A549 (cell line): ENCODE measurements around the gene GTPBP3. TPM values are rescaled to one million over a fixed set of nuclear protein-coding genes. Genes with fewer than 3 reads are reported as not detected.

ENCODE experiments used
- ATAC-seq, 2 experiments: fragments of 200-7000 bp in 1 of 2; fragments of >200 bp in 1 of 2; cut with Nextera tagmentation in 1 of 2; cut with Tn5 transposase in 1 of 2; 3 replicates each; pipeline versions ENCODE4 v1.8.0 to v1.9.1; 2018 to 2020; ENCODE audit warnings: mild to moderate bottlenecking in 1 of 2, moderate library complexity in 1 of 2
- CTCF ChIA-PET: fragments of 300-600 bp; sonication (Branson Sonifier 250); formaldehyde crosslinking; extraction: SDS; loops from one replicate; lab custom pipeline; 2021; ENCODE audit warnings: antibody characterized with exemption, inconsistent platforms; lab: Yijun Ruan, JAX
- POLR2A ChIA-PET: fragments of 350-600 bp; formaldehyde crosslinking; extraction: SDS; loops from one replicate; lab custom pipeline; 2021; ENCODE audit warnings: antibody characterized with exemption, inconsistent platforms; lab: Yijun Ruan, JAX
- DNase-seq, 2 experiments: peaks; one replicate each; pipeline versions ENCODE4 v3.0.0 to v3.0.0-alpha.2; 2011 to 2016; ENCODE audit warnings: low read depth in 1 of 2, low spot score in 1 of 2
- FAIRE-seq: peaks from 2 replicates; lab custom pipeline; 2011; peaks lifted over from hg19 to GRCh38; lab: Jason Lieb, UNC
- H3K27ac ChIP-seq, 2 experiments: fragments of >200 bp; sonication (Bioruptor Twin); formaldehyde crosslinking; 3 replicates each; pipeline ENCODE4 v1.5.1; 2016 to 2017
- H3K4me1 ChIP-seq: fragments of >200 bp; sonication (Bioruptor Twin); formaldehyde crosslinking; 3 replicates; pipeline ENCODE4 v1.6.1; 2016
- H3K4me2 ChIP-seq: fragments of >200 bp; sonication (Bioruptor Twin); formaldehyde crosslinking; 3 replicates; pipeline ENCODE4 v1.6.1; 2016
- H3K4me3 ChIP-seq: fragments of >200 bp; sonication (Bioruptor Twin); formaldehyde crosslinking; 3 replicates; pipeline ENCODE4 v1.5.1; 2016
- H3K9me3 ChIP-seq: fragments of >200 bp; sonication (Bioruptor Twin); formaldehyde crosslinking; 3 replicates; pipeline ENCODE4 v1.6.1; 2016
- CHD4 ChIP-seq: fragments of 200-600 bp; sonication (generic); IDR thresholded peaks from 2 replicates; pipeline ENCODE4 v1.6.1; 2016; ENCODE audit warnings: antibody characterized with exemption, mild to moderate bottlenecking, borderline replicate concordance
- EHMT2 ChIP-seq: fragments of 200-600 bp; sonication (generic); IDR thresholded peaks from 2 replicates; pipeline ENCODE4 v1.6.1; 2016; ENCODE audit warnings: antibody characterized with exemption, low read depth, mild to moderate bottlenecking, moderate library complexity
- JUN ChIP-seq, 2 experiments: fragments of >200 bp; sonication (Bioruptor Twin); formaldehyde crosslinking; IDR thresholded peaks; 2 replicates in 1 of 2; 3 replicates in 1 of 2; pipeline ENCODE4 v1.6.1; 2016 to 2017
- JUNB ChIP-seq: fragments of >200 bp; sonication (Bioruptor Twin); formaldehyde crosslinking; IDR thresholded peaks from 2 replicates; pipeline ENCODE4 v1.6.1; 2016
- MAZ ChIP-seq: fragments of 150-350 bp; IDR thresholded peaks from 2 replicates; pipeline ENCODE4 v1.6.1; 2014; ENCODE audit warnings: antibody characterized with exemption, low read depth, low read length, borderline replicate concordance
- NPAS2 ChIP-seq: fragments of 250-450 bp; sonication (Bioruptor Pico); IDR thresholded peaks from 2 replicates; pipeline ENCODE4 v1.8.0; 2022; ENCODE audit warnings: mild to moderate bottlenecking, moderate library complexity, borderline replicate concordance
- POLR2A ChIP-seq: IDR thresholded peaks from 2 replicates; pipeline ENCODE4 v1.6.1; 2012; ENCODE audit warnings: mild to moderate bottlenecking, low read length
- POLR2AphosphoS2 ChIP-seq: conservative IDR thresholded peaks from 2 replicates; pipeline ENCODE4 v1.6.1; 2012; ENCODE audit warnings: low read length, improper control_type of control experiment, inconsistent platforms
- RAD21 ChIP-seq, 2 experiments: fragments of >200 bp in 1 of 2; sonication (Bioruptor Twin) in 1 of 2; formaldehyde crosslinking in 1 of 2; IDR thresholded peaks in 1 of 2; conservative IDR thresholded peaks in 1 of 2; 2 replicates in 1 of 2; 3 replicates in 1 of 2; pipeline ENCODE4 v1.6.1; 2012 to 2018; ENCODE audit warnings: inconsistent platforms in 1 of 2
- RNF2 ChIP-seq: fragments of 200-600 bp; sonication (generic); IDR thresholded peaks from 2 replicates; pipeline ENCODE4 v1.6.1; 2016; ENCODE audit warnings: low read depth, mild to moderate bottlenecking, antibody characterized with exemption, moderate library complexity, borderline replicate concordance
- SMC3 ChIP-seq: fragments of >200 bp; sonication (Bioruptor Twin); formaldehyde crosslinking; IDR thresholded peaks from 3 replicates; pipeline ENCODE4 v1.6.1; 2018; ENCODE audit warnings: inconsistent platforms
- WGBS: methylation state at CpG from one replicate; pipeline ENCODE4 v1.1.6; 2017; ENCODE audit errors: missing lambda C conversion rate; 5-methylcytosine and 5-hydroxymethylcytosine counted together
- polyA plus RNA-seq, 4 experiments: library from polyadenylated mRNA; depleted of rRNA in 3 of 4; stranded (reverse); fragments of >200 nt; fragmentation: RNase III in 1 of 4; extraction: RNeasy Plus Mini Kit Qiagen cat#74134 plus additional on column Dnase treatment in 1 of 4; gene quantifications; 2 replicates in 3 of 4; 3 replicates in 1 of 4; pipeline ENCODE4 v1.2.3, GENCODE V29; 2011 to 2017
- TF ChIP-seq, protein P1 (sequence below): fragments of 150-350 bp; IDR thresholded peaks from 2 replicates; pipeline ENCODE4 v1.6.1; 2014; ENCODE audit warnings: low read depth, mild to moderate bottlenecking, low read length
- TF ChIP-seq, protein P2 (sequence below): fragments of >200 bp; sonication (Bioruptor Twin); formaldehyde crosslinking; IDR thresholded peaks from 3 replicates; pipeline ENCODE4 v1.5.1; 2016
- TF ChIP-seq, protein P3 (sequence below): IDR thresholded peaks from 2 replicates; pipeline ENCODE4 v1.6.1; 2012
- TF ChIP-seq, protein P4 (sequence below): fragments of 250-450 bp; sonication (Bioruptor Pico); IDR thresholded peaks from 2 replicates; pipeline ENCODE4 v1.5.0; 2021; ENCODE audit warnings: mild to moderate bottlenecking, moderate library complexity, borderline replicate concordance

GTPBP3 gene
- polyA plus RNA-seq, 2 of the 4 experiments (the other 2 are of a cell fraction): 10.6 to 19.3 TPM

DNA sequence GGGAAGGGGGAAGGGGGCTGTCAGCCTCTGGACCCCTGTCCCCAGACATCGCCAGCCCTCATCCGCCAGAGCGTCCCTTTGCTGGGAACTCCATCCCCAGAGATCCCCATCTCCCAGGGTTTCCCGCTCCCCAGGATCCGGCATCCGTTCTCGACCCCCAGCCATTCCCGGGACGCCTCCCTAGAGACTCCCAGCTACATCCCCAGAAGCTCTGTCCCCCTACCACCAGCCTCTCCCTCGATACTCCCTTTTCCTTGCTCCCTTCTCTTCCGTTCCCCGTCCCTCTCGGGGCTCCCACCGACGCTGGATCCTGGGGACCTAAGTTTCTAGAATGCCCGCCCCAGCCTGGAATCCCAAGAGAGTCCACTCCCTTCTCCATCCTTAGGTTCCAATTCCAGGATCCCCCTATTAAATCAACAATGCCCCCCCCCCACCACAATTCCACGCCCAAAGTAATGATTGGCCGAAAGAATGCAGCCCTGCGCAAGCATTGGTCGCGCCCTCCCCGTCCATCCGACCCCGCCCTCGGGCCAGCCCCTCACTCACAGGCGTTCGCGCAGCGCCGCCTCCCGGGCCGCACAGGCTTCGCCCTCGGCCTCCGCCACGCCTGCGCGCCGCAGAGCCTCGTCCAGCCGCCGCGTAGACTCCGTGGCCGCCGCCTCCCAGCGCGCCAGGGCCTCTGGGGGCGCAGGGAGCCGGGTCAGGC lies 53.5 kb downstream of the GTPBP3 start:
- peak overlapping the region; percentile 62 to 78 for H3K27ac ChIP-seq
- peak; percentile 95 to 99 for ATAC-seq
- H3K9me3 ChIP-seq: peaks cover 10% of the 10 kb centered on the region; the same call in 2 of the 3 replicates
- no peak for FAIRE-seq
- peak overlapping the region; percentile 48 for H3K4me3 ChIP-seq
- CTCF ChIA-PET: interaction anchor here (0.7 to 8.8 kb wide), 7 partner anchors 8 to 130 kb away, joined by 3 to 111 read pairs (median 4); partner anchors contain the start of gene MRPL34
- POLR2A ChIA-PET: interaction anchor here (0.9 kb wide), 1 partner anchor 51 kb away, joined by 4 read pairs; no protein-coding TSS in a partner anchor
- peak overlapping the region; percentile 97 for H3K4me2 ChIP-seq
- DNase-seq: peak; percentile 81 to 91
- peaks cover 4% of the 10 kb centered on the region; the same call in 1 of the 3 replicates for H3K4me1 ChIP-seq
- WGBS: 4% methylated on average over 14 of the region's 50 CpGs
- peak; percentile 41; the same call in 1 of the 2 replicates for TF ChIP-seq MAZ
- TF ChIP-seq CHD4: no peak
- TF ChIP-seq, protein P1, sequence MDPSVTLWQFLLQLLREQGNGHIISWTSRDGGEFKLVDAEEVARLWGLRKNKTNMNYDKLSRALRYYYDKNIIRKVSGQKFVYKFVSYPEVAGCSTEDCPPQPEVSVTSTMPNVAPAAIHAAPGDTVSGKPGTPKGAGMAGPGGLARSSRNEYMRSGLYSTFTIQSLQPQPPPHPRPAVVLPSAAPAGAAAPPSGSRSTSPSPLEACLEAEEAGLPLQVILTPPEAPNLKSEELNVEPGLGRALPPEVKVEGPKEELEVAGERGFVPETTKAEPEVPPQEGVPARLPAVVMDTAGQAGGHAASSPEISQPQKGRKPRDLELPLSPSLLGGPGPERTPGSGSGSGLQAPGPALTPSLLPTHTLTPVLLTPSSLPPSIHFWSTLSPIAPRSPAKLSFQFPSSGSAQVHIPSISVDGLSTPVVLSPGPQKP: no peak
- TF ChIP-seq RAD21 (conservative IDR thresholded peaks at IDR 0.05 in 1 of 2, IDR thresholded peaks at IDR 0.05 in 1 of 2): peak; percentile 37 to 63; a peak in 4 of 5 replicates
- peak; percentile 50 for TF ChIP-seq SMC3
- TF ChIP-seq JUN (IDR thresholded peaks at IDR 0.05): 0 out of 5 replicates have a peak, but pooled peaks of 1 of the 2 experiments have one; percentile 22
- TF ChIP-seq, protein P2, sequence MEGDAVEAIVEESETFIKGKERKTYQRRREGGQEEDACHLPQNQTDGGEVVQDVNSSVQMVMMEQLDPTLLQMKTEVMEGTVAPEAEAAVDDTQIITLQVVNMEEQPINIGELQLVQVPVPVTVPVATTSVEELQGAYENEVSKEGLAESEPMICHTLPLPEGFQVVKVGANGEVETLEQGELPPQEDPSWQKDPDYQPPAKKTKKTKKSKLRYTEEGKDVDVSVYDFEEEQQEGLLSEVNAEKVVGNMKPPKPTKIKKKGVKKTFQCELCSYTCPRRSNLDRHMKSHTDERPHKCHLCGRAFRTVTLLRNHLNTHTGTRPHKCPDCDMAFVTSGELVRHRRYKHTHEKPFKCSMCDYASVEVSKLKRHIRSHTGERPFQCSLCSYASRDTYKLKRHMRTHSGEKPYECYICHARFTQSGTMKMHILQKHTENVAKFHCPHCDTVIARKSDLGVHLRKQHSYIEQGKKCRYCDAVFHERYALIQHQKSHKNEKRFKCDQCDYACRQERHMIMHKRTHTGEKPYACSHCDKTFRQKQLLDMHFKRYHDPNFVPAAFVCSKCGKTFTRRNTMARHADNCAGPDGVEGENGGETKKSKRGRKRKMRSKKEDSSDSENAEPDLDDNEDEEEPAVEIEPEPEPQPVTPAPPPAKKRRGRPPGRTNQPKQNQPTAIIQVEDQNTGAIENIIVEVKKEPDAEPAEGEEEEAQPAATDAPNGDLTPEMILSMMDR: peak; percentile 58
- no peak for TF ChIP-seq RNF2
- TF ChIP-seq POLR2A: peak; percentile 37; the same call in 1 of the 2 replicates

DNA sequence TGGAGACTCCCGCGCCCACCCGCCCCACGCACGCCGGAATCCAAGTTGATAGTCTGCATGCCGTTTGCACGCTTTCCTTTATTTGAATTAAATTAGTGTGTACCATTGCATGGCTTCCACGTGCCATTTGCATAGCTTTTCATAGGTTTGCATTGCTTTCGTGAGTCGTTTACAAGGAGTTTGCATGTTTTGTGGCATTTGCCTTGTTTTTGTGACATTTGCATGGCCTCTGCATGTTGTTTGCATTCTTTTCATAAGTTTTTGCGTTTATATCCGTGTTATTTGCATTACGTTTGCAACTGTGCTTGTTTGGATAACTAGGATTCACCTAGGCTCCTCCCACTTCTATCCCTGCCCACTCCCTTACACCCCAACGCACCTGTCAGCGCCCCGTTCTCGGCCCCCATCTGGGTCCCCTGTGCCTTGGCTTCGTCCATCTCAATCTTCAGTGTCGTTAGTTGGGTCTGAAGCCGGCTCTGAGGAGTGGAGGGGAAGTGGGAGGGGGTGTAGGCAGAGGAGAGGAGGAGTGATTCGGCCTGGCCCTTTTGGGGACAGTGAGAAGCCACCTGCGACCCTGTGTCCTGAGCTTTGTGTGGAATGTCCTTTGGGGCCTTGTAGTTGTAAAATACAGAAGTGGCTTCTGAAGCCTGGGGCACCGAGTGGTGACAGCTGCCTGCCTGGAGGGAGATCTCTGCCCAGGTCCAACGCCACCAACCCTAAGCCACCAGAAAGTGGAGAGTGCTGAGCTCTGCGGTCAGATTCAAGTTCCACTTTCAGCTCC lies 54.2 kb downstream of the GTPBP3 start:
- Histone ChIP-seq H3K4me2 (peak overlapping the region; percentile 97), H3K4me3 (peak overlapping the region; percentile 48), H3K9me3 (peaks cover 10% of the 10 kb centered on the region; the same call in 2 of the 3 replicates), H3K27ac (peak overlapping the region; percentile 51 to 72; a peak in 3 of 6 replicates), H3K4me1 (peaks cover 4% of the 10 kb centered on the region; the same call in 1 of the 3 replicates)
- ATAC-seq: peak; percentile 42 to 46; a peak in 3 of 6 replicates
- peak in 1 of 2 experiments; percentile 36 for DNase-seq
- POLR2A ChIA-PET: interaction anchor here (0.6 to 0.9 kb wide), 2 partner anchors 52 to 222 kb away, joined by 4 to 7 read pairs; no protein-coding TSS in a partner anchor
- TF ChIP-seq, protein P3, sequence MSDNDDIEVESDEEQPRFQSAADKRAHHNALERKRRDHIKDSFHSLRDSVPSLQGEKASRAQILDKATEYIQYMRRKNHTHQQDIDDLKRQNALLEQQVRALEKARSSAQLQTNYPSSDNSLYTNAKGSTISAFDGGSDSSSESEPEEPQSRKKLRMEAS: 0 out of 2 replicates have a peak, but pooled peaks have one; percentile 28
- TF ChIP-seq, protein P4, sequence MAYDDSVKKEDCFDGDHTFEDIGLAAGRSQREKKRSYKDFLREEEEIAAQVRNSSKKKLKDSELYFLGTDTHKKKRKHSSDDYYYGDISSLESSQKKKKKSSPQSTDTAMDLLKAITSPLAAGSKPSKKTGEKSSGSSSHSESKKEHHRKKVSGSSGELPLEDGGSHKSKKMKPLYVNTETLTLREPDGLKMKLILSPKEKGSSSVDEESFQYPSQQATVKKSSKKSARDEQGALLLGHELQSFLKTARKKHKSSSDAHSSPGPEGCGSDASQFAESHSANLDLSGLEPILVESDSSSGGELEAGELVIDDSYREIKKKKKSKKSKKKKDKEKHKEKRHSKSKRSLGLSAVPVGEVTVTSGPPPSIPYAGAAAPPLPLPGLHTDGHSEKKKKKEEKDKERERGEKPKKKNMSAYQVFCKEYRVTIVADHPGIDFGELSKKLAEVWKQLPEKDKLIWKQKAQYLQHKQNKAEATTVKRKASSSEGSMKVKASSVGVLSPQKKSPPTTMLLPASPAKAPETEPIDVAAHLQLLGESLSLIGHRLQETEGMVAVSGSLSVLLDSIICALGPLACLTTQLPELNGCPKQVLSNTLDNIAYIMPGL (CRISPR knock-in tag): no peak
- no peak for TF ChIP-seq JUNB
- TF ChIP-seq EHMT2: no peak
- TF ChIP-seq CHD4: no peak
- TF ChIP-seq JUN (IDR thresholded peaks at IDR 0.05): no peak
- no peak for TF ChIP-seq NPAS2 (CRISPR knock-in tag)
- no peak for TF ChIP-seq POLR2AphosphoS2
- CTCF ChIA-PET: interaction anchor here (0.6 to 8.8 kb wide), 7 partner anchors 11 to 383 kb away, joined by 3 to 111 read pairs (median 3); no protein-coding TSS in a partner anchor
- 24% methylated on average over 20 of the region's 26 CpGs for WGBS
- no peak for FAIRE-seq

Other genes starting within 250 kb of the GTPBP3 start
- gene USE1, start 122.2 kb upstream of the GTPBP3 start, polyA plus RNA-seq (2011; rRNA removed): 10.1 and 10.2 TPM in 2 replicates
- 15.5 to 18.4 TPM (median 16.5 TPM) in 3 replicates for gene USE1, start 122.2 kb upstream of the GTPBP3 start, polyA plus RNA-seq (2017; fragmentation: RNase III; extraction: RNeasy Plus Mini Kit Qiagen cat#74134 plus additional on column Dnase treatment)
- gene OCEL1, start 111.3 kb upstream of the GTPBP3 start, polyA plus RNA-seq (2011; rRNA removed): 5.5 and 8.5 TPM in 2 replicates
- gene OCEL1, start 111.3 kb upstream of the GTPBP3 start, polyA plus RNA-seq (2017; fragmentation: RNase III; extraction: RNeasy Plus Mini Kit Qiagen cat#74134 plus additional on column Dnase treatment): 6.0 to 10.7 TPM (median 9.2 TPM) in 3 replicates
- 30.4 and 31.9 TPM in 2 replicates for gene NR2F6, start 91.6 kb upstream of the GTPBP3 start, polyA plus RNA-seq (2011; rRNA removed)
- gene NR2F6, start 91.6 kb upstream of the GTPBP3 start, polyA plus RNA-seq (2017; fragmentation: RNase III; extraction: RNeasy Plus Mini Kit Qiagen cat#74134 plus additional on column Dnase treatment): 37.7 to 42.4 TPM (median 42.1 TPM) in 3 replicates
- gene USHBP1, start 72.8 kb upstream of the GTPBP3 start, polyA plus RNA-seq (2011; rRNA removed): 0.03 and 0.04 TPM in 2 replicates
- not detected in 3 replicates for gene USHBP1, start 72.8 kb upstream of the GTPBP3 start, polyA plus RNA-seq (2017; fragmentation: RNase III; extraction: RNeasy Plus Mini Kit Qiagen cat#74134 plus additional on column Dnase treatment)
- 52.1 and 56.0 TPM in 2 replicates for gene BABAM1, start 70.1 kb upstream of the GTPBP3 start, polyA plus RNA-seq (2011; rRNA removed)
- 64.0 to 67.6 TPM (median 65.7 TPM) in 3 replicates for gene BABAM1, start 70.1 kb upstream of the GTPBP3 start, polyA plus RNA-seq (2017; fragmentation: RNase III; extraction: RNeasy Plus Mini Kit Qiagen cat#74134 plus additional on column Dnase treatment)
- 0.45 and 0.56 TPM in 2 replicates for gene ANKLE1, start 55.7 kb upstream of the GTPBP3 start, polyA plus RNA-seq (2011; rRNA removed)
- 0.74 to 1.2 TPM (median 1.0 TPM) in 3 replicates for gene ANKLE1, start 55.7 kb upstream of the GTPBP3 start, polyA plus RNA-seq (2017; fragmentation: RNase III; extraction: RNeasy Plus Mini Kit Qiagen cat#74134 plus additional on column Dnase treatment)
- gene ABHD8, start 34.1 kb upstream of the GTPBP3 start, polyA plus RNA-seq (2011; rRNA removed): 2.3 TPM in 2 replicates
- gene ABHD8, start 34.1 kb upstream of the GTPBP3 start, polyA plus RNA-seq (2017; fragmentation: RNase III; extraction: RNeasy Plus Mini Kit Qiagen cat#74134 plus additional on column Dnase treatment): 3.1 to 4.4 TPM (median 4.2 TPM) in 3 replicates
- 28.1 and 30.5 TPM in 2 replicates for gene MRPL34, start 31.7 kb upstream of the GTPBP3 start, polyA plus RNA-seq (2011; rRNA removed)
- gene MRPL34, start 31.7 kb upstream of the GTPBP3 start, polyA plus RNA-seq (2017; fragmentation: RNase III; extraction: RNeasy Plus Mini Kit Qiagen cat#74134 plus additional on column Dnase treatment): 50.6 to 56.1 TPM (median 54.9 TPM) in 3 replicates
- 27.5 and 35.5 TPM in 2 replicates for gene DDA1, start 28.0 kb upstream of the GTPBP3 start, polyA plus RNA-seq (2011; rRNA removed)
- gene DDA1, start 28.0 kb upstream of the GTPBP3 start, polyA plus RNA-seq (2017; fragmentation: RNase III; extraction: RNeasy Plus Mini Kit Qiagen cat#74134 plus additional on column Dnase treatment): 53.5 to 62.1 TPM (median 58.5 TPM) in 3 replicates
- 2.2 and 2.4 TPM in 2 replicates for gene ANO8, start 2.7 kb upstream of the GTPBP3 start, polyA plus RNA-seq (2011; rRNA removed)
- gene ANO8, start 2.7 kb upstream of the GTPBP3 start, polyA plus RNA-seq (2017; fragmentation: RNase III; extraction: RNeasy Plus Mini Kit Qiagen cat#74134 plus additional on column Dnase treatment): 3.9 to 5.5 TPM (median 5.1 TPM) in 3 replicates
- gene PLVAP, start 39.8 kb downstream of the GTPBP3 start, polyA plus RNA-seq (2011; rRNA removed): not detected in 2 replicates
- not detected in 3 replicates for gene PLVAP, start 39.8 kb downstream of the GTPBP3 start, polyA plus RNA-seq (2017; fragmentation: RNase III; extraction: RNeasy Plus Mini Kit Qiagen cat#74134 plus additional on column Dnase treatment)
- gene CCDC194, start 56.6 kb downstream of the GTPBP3 start, polyA plus RNA-seq (2011; rRNA removed): not detected in 2 replicates
- not detected in 3 replicates for gene CCDC194, start 56.6 kb downstream of the GTPBP3 start, polyA plus RNA-seq (2017; fragmentation: RNase III; extraction: RNeasy Plus Mini Kit Qiagen cat#74134 plus additional on column Dnase treatment)
- gene BST2, start 68.1 kb downstream of the GTPBP3 start, polyA plus RNA-seq (2011; rRNA removed): 0.24 and 0.26 TPM in 2 replicates
- 0.12 to 0.18 TPM in 2 of 3 replicates, not detected in the other for gene BST2, start 68.1 kb downstream of the GTPBP3 start, polyA plus RNA-seq (2017; fragmentation: RNase III; extraction: RNeasy Plus Mini Kit Qiagen cat#74134 plus additional on column Dnase treatment)
- 18.3 and 19.1 TPM in 2 replicates for gene MVB12A, start 82.5 kb downstream of the GTPBP3 start, polyA plus RNA-seq (2011; rRNA removed)
- gene MVB12A, start 82.5 kb downstream of the GTPBP3 start, polyA plus RNA-seq (2017; fragmentation: RNase III; extraction: RNeasy Plus Mini Kit Qiagen cat#74134 plus additional on column Dnase treatment): 26.8 to 30.2 TPM (median 27.7 TPM) in 3 replicates
- gene TMEM221, start 111.1 kb downstream of the GTPBP3 start, polyA plus RNA-seq (2011; rRNA removed): 0.61 and 0.78 TPM in 2 replicates
- 0.52 to 0.90 TPM (median 0.62 TPM) in 3 replicates for gene TMEM221, start 111.1 kb downstream of the GTPBP3 start, polyA plus RNA-seq (2017; fragmentation: RNase III; extraction: RNeasy Plus Mini Kit Qiagen cat#74134 plus additional on column Dnase treatment)
- not detected in 2 replicates for gene NXNL1, start 123.4 kb downstream of the GTPBP3 start, polyA plus RNA-seq (2011; rRNA removed)
- gene NXNL1, start 123.4 kb downstream of the GTPBP3 start, polyA plus RNA-seq (2017; fragmentation: RNase III; extraction: RNeasy Plus Mini Kit Qiagen cat#74134 plus additional on column Dnase treatment): not detected in 3 replicates
- 1.8 and 2.7 TPM in 2 replicates for gene SLC27A1, start 133.0 kb downstream of the GTPBP3 start, polyA plus RNA-seq (2011; rRNA removed)
- gene SLC27A1, start 133.0 kb downstream of the GTPBP3 start, polyA plus RNA-seq (2017; fragmentation: RNase III; extraction: RNeasy Plus Mini Kit Qiagen cat#74134 plus additional on column Dnase treatment): 1.9 to 2.6 TPM (median 2.5 TPM) in 3 replicates
- 24.9 and 28.8 TPM in 2 replicates for gene PGLS, start 174.1 kb downstream of the GTPBP3 start, polyA plus RNA-seq (2011; rRNA removed)
- 37.2 to 49.4 TPM (median 45.7 TPM) in 3 replicates for gene PGLS, start 174.1 kb downstream of the GTPBP3 start, polyA plus RNA-seq (2017; fragmentation: RNase III; extraction: RNeasy Plus Mini Kit Qiagen cat#74134 plus additional on column Dnase treatment)
- 64.4 and 76.6 TPM in 2 replicates for gene COLGALT1, start 218.1 kb downstream of the GTPBP3 start, polyA plus RNA-seq (2011; rRNA removed)
- 54.5 to 57.2 TPM (median 57.1 TPM) in 3 replicates for gene COLGALT1, start 218.1 kb downstream of the GTPBP3 start, polyA plus RNA-seq (2017; fragmentation: RNase III; extraction: RNeasy Plus Mini Kit Qiagen cat#74134 plus additional on column Dnase treatment)